ENCODE results near the gene CYTH1. TPM values are rescaled to one million over a fixed set of nuclear protein-coding genes. Genes with fewer than 3 reads are reported as not detected.

Gene CYTH1
- polyA plus RNA-seq, 2 of the 4 experiments (the other 2 are of a cell fraction): 38.5 to 46.2 TPM

DNA sequence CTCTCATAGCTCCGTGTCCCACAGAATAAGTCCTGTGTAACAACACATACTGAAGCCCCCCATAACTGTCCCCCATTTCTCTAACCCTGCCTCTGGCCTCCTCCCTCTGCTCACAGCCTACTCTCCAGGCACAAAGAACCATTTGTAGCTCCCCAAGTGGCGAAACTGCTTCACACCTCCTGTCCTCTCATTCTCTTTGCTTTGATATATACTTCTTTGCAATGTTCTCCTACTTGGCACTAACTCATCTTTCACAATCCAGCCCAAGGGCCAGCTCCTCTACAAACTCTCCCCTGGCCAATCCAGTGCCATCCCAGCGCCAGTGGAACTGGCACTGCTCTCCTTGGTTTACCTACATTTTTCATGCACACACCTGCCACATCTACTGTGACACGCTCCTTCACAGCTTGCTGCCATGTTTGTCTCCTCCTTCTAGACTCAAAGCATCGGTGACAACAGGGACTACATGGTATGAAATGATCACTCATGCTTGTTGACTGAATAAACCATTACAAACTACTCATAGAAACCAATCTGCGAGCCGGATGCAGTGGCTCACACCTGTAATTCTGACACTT is 12.8 kb downstream of the CYTH1 start:
- DNase-seq (ENCODE audit: low read depth in 1 of 2, low spot score in 1 of 2) (no peak), FAIRE-seq (no peak), ATAC-seq (peak in 1 of 2 experiments; percentile 42; a peak in 2 of 6 replicates)
- Histone ChIP-seq H3K27ac (no peak overlapping the region), H3K4me1 (peaks cover 11% of the 10 kb centered on the region; the same call in 2 of the 3 replicates), H3K9me3 (no peaks in the 10 kb centered on the region), H3K4me2 (no peak overlapping the region), H3K4me3 (no peak overlapping the region)
- TF ChIP-seq, protein P1, sequence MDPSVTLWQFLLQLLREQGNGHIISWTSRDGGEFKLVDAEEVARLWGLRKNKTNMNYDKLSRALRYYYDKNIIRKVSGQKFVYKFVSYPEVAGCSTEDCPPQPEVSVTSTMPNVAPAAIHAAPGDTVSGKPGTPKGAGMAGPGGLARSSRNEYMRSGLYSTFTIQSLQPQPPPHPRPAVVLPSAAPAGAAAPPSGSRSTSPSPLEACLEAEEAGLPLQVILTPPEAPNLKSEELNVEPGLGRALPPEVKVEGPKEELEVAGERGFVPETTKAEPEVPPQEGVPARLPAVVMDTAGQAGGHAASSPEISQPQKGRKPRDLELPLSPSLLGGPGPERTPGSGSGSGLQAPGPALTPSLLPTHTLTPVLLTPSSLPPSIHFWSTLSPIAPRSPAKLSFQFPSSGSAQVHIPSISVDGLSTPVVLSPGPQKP (IDR thresholded peaks at IDR 0.05; ENCODE audit: low read depth, low read length): no peak
- no peak for TF ChIP-seq POLR2A (IDR thresholded peaks at IDR 0.05; ENCODE audit: low read length)
- TF ChIP-seq, protein P2, sequence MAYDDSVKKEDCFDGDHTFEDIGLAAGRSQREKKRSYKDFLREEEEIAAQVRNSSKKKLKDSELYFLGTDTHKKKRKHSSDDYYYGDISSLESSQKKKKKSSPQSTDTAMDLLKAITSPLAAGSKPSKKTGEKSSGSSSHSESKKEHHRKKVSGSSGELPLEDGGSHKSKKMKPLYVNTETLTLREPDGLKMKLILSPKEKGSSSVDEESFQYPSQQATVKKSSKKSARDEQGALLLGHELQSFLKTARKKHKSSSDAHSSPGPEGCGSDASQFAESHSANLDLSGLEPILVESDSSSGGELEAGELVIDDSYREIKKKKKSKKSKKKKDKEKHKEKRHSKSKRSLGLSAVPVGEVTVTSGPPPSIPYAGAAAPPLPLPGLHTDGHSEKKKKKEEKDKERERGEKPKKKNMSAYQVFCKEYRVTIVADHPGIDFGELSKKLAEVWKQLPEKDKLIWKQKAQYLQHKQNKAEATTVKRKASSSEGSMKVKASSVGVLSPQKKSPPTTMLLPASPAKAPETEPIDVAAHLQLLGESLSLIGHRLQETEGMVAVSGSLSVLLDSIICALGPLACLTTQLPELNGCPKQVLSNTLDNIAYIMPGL (CRISPR knock-in tag; IDR thresholded peaks at IDR 0.05; ENCODE audit: borderline replicate concordance): no peak
- no peak for TF ChIP-seq RCOR1 (IDR thresholded peaks at IDR 0.05; ENCODE audit: low read depth, low read length)
- no peak for TF ChIP-seq EP300 (IDR thresholded peaks at IDR 0.05)
- no peak for TF ChIP-seq SREBF2 (IDR thresholded peaks at IDR 0.05)
- no peak for TF ChIP-seq MAFK (IDR thresholded peaks at IDR 0.05; ENCODE audit: partially characterized antibody)
- TF ChIP-seq SMC3 (IDR thresholded peaks at IDR 0.05): no peak
- TF ChIP-seq, protein P3, sequence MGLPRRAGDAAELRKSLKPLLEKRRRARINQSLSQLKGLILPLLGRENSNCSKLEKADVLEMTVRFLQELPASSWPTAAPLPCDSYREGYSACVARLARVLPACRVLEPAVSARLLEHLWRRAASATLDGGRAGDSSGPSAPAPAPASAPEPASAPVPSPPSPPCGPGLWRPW (IDR thresholded peaks at IDR 0.05): no peak
- no peak for TF ChIP-seq ZC3H11A (IDR thresholded peaks at IDR 0.05)
- TF ChIP-seq MYC (IDR thresholded peaks at IDR 0.05; ENCODE audit: borderline replicate concordance, low read length): no peak
- ChIA-PET CTCF (interaction anchor here (0.7 to 2.0 kb wide), 7 partner anchors 11 to 519 kb away, joined by 3 to 5 read pairs (median 4); no protein-coding TSS in a partner anchor), POLR2A (no interaction called here)
- 84% methylated on average over 7 of the region's 7 CpGs for WGBS (ENCODE audit: missing lambda C conversion rate)

DNA sequence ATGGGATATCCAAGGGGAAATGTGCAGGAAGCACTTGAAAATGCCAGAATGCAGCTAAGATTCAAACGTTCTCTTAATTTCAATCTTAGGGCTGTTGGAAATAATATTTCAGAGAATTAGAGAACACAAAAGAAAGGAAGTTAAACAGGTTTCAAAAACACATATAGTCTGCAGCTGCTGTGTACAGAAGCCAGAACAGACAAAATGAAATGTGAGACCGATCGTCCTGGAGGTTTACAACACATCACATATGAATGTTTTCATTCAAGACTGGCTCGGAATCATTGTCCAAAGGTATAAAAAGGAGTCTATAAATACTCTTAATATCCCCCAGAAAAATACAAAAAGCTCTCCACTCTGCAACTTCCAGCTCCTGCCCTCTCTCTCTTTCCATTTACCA is 14.3 kb downstream of the CYTH1 start:
- H3K27ac ChIP-seq: no peak overlapping the region
- H3K9me3 ChIP-seq: no peaks in the 10 kb centered on the region
- no peak overlapping the region for H3K4me3 ChIP-seq
- FAIRE-seq: no peak
- DNase-seq (ENCODE audit: low read depth in 1 of 2, low spot score in 1 of 2): no peak
- H3K4me1 ChIP-seq: 0 out of 3 replicates have a peak, but pooled peaks cover 6% of the 10 kb centered on the region
- no peak for ATAC-seq
- ChIA-PET POLR2A (no interaction called here), CTCF (no interaction called here)
- no peak overlapping the region for H3K4me2 ChIP-seq
- no peak for TF ChIP-seq RARB (CRISPR knock-in tag; IDR thresholded peaks at IDR 0.05)
- no peak for TF ChIP-seq RFX5 (IDR thresholded peaks at IDR 0.05)
- TF ChIP-seq PHF8 (IDR thresholded peaks at IDR 0.05; ENCODE audit: borderline replicate concordance, low read depth): no peak
- WGBS (ENCODE audit: missing lambda C conversion rate): 81% methylated on average over 4 of the region's 4 CpGs

DNA sequence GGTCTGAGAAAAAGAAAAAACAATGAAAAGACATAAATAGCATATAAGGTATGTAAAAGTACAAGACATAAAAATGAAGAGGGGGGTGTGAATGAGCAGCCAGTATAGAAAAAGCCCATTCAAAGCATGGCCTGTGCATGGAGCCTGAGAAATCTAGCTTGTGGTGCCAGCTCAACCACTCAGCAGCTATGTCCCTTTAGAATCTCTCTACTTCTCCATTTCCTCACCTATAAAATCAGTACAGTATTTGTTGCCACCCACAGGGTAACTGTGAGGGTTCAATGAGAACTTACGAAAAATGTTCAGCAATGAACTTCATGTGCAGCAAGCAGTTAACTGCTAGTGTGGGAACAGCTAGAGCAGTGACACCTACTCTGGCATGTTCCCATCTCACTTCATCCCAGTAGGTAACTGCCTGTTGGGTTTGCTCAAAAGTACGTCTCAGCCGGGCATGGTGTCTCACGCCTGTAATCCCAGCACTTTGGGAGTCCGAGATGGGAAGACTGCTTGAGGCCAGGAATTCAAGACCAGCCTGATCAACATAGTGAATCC is 15.3 kb downstream of the CYTH1 start:
- FAIRE-seq (no peak), ATAC-seq (no peak), DNase-seq (ENCODE audit: low read depth in 1 of 2, low spot score in 1 of 2) (no peak)
- CTCF ChIA-PET: interaction anchor here (0.8 to 2.0 kb wide), 2 partner anchors 19 to 270 kb away, joined by 4 to 7 read pairs; no protein-coding TSS in a partner anchor
- no peaks in the 10 kb centered on the region for H3K9me3 ChIP-seq
- no peak overlapping the region for H3K27ac ChIP-seq
- H3K4me3 ChIP-seq: no peak overlapping the region
- no peak for TF ChIP-seq SMC3 (IDR thresholded peaks at IDR 0.05)
- TF ChIP-seq RAD21 (conservative IDR thresholded peaks at IDR 0.05 in 1 of 2, IDR thresholded peaks at IDR 0.05 in 1 of 2): no peak
- TF ChIP-seq KDM5A (IDR thresholded peaks at IDR 0.05): no peak
- TF ChIP-seq, protein P4, sequence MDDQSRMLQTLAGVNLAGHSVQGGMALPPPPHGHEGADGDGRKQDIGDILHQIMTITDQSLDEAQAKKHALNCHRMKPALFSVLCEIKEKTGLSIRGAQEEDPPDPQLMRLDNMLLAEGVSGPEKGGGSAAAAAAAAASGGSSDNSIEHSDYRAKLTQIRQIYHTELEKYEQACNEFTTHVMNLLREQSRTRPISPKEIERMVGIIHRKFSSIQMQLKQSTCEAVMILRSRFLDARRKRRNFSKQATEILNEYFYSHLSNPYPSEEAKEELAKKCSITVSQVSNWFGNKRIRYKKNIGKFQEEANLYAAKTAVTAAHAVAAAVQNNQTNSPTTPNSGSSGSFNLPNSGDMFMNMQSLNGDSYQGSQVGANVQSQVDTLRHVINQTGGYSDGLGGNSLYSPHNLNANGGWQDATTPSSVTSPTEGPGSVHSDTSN (IDR thresholded peaks at IDR 0.05): no peak
- no peak for TF ChIP-seq POLR2AphosphoS2 (conservative IDR thresholded peaks at IDR 0.05; ENCODE audit: low read length)
- TF ChIP-seq, protein P5, sequence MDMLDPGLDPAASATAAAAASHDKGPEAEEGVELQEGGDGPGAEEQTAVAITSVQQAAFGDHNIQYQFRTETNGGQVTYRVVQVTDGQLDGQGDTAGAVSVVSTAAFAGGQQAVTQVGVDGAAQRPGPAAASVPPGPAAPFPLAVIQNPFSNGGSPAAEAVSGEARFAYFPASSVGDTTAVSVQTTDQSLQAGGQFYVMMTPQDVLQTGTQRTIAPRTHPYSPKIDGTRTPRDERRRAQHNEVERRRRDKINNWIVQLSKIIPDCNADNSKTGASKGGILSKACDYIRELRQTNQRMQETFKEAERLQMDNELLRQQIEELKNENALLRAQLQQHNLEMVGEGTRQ (IDR thresholded peaks at IDR 0.05): no peak
- POLR2A ChIA-PET: no interaction called here
- WGBS (ENCODE audit: missing lambda C conversion rate): 96% methylated on average over 5 of the region's 5 CpGs
- H3K4me1 ChIP-seq: 0 out of 3 replicates have a peak, but pooled peaks cover 3% of the 10 kb centered on the region
- no peak overlapping the region for H3K4me2 ChIP-seq
